ENCODE measurements around the gene RHBG.
"Not testable (repeated sequence)": the region's sequence is repeated elsewhere in the genome, so short reads cannot be mapped to it uniquely, and the experiment has no call there.

RHBG gene

GRCh38 chr1:156337888-156338179 lies 31.2 kb upstream of the RHBG start:
- no peak for TF ChIP-seq MYC (IDR thresholded peaks at IDR 0.05; ENCODE audit: low read depth, low read length)
- no peak for TF ChIP-seq CTCF (IDR thresholded peaks at IDR 0.05; ENCODE audit: low read depth, low read length)
- no peak; the same call in 1 of the 2 replicates for TF ChIP-seq MAX (IDR thresholded peaks at IDR 0.05; ENCODE audit: low read depth, low read length)
- TF ChIP-seq POLR2A (IDR thresholded peaks at IDR 0.05; ENCODE audit: extremely low read depth, insufficient read length), result no peak
- DNase-seq (ENCODE audit: low read depth), result no peak

DNA sequence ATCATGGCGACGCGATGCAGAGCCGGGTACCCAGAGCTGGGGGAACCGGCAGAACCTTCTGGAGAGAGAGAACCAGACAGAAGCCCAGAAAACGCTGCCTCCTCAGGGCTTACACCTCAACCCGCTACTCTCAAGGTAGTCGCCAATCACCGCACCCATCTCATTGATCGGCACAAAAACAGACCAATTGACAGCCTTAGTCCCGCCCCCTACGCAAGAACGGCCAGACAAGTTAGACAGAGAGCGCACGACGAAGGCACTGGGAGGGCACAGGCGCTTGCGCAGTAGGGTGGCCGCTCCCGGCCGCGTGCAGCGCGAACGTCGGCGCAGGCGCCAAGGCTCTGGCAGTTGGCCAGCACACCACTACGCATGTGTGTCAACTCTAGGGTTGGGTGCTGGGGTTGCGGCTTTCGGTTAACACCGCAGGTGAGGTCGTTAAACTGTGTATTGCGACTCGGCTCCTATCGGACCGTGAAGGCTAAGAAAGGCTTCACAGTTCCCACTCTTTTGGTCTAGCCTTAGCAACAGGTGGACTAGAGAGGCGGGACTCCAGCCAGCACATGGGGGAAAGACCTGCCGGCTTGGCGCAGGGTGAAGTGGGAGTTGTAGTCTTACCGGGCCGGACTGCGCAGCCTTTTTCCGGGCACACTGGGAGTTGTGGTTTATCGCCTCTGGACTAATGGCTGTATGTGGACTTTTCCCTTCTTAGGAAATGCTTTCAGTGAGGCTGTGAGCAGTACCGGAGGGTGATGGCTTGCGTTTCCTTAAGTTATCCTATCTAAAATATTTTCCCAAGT lies 30.6 kb upstream of the RHBG start, which contains the start of the genes CCT3 and TSACC:
TSS of gene CCT3 (minus strand) at position 113 of the 797 bp plus-strand sequence. CDS start at position 5, 108 bp downstream.
TSS of gene TSACC (plus strand) at position 347 of the 797 bp plus-strand sequence. CDS start 1,232 bp downstream, outside the sequence.
- peak; percentile 100 for DNase-seq (ENCODE audit: low read depth)
- no peak for TF ChIP-seq CTCF (IDR thresholded peaks at IDR 0.05; ENCODE audit: low read depth, low read length)
- peak; percentile 93 for TF ChIP-seq MYC (IDR thresholded peaks at IDR 0.05; ENCODE audit: low read depth, low read length)
- peak; percentile 90 for TF ChIP-seq MAX (IDR thresholded peaks at IDR 0.05; ENCODE audit: low read depth, low read length)
- peak; percentile 94 for TF ChIP-seq POLR2A (IDR thresholded peaks at IDR 0.05; ENCODE audit: extremely low read depth, insufficient read length)
- H3K4me3 ChIP-seq (ENCODE audit: low read depth, low read length), result peak within 1 kb of the TSS; percentile 99

More at GRCh38 chr1:156337888-156338179, 31.2 kb upstream of the RHBG start:
- peak overlapping the region; percentile 99 for H3K4me3 ChIP-seq (ENCODE audit: low read depth, low read length)

- TF ChIP-seq CTCF (IDR thresholded peaks at IDR 0.05; ENCODE audit: low read depth, low read length) (no peak), POLR2A (IDR thresholded peaks at IDR 0.05; ENCODE audit: extremely low read depth, insufficient read length) (no peak), MAX (IDR thresholded peaks at IDR 0.05; ENCODE audit: low read depth, low read length) (no peak), MYC (IDR thresholded peaks at IDR 0.05; ENCODE audit: low read depth, low read length) (no peak)
- no peak overlapping the region for H3K4me3 ChIP-seq (ENCODE audit: low read depth, low read length)
- DNase-seq (ENCODE audit: low read depth), result no peak
These were observed 26.6 kb upstream of the RHBG start for GRCh38 chr1:156342166-156342955.

- no peak overlapping the region for H3K4me3 ChIP-seq (ENCODE audit: low read depth, low read length)
- DNase-seq (ENCODE audit: low read depth), result no peak
- TF ChIP-seq CTCF (IDR thresholded peaks at IDR 0.05; ENCODE audit: low read depth, low read length) (no peak), POLR2A (IDR thresholded peaks at IDR 0.05; ENCODE audit: extremely low read depth, insufficient read length) (no peak), MYC (IDR thresholded peaks at IDR 0.05; ENCODE audit: low read depth, low read length) (no peak), MAX (IDR thresholded peaks at IDR 0.05; ENCODE audit: low read depth, low read length) (no peak)
These were observed 24.6 kb upstream of the RHBG start for GRCh38 chr1:156344409-156344808.

GRCh38 chr1:156346035-156346434 lies 23.0 kb upstream of the RHBG start:
- not testable (repeated sequence) for DNase-seq (ENCODE audit: low read depth); H3K4me3 ChIP-seq (ENCODE audit: low read depth, low read length)

DNA sequence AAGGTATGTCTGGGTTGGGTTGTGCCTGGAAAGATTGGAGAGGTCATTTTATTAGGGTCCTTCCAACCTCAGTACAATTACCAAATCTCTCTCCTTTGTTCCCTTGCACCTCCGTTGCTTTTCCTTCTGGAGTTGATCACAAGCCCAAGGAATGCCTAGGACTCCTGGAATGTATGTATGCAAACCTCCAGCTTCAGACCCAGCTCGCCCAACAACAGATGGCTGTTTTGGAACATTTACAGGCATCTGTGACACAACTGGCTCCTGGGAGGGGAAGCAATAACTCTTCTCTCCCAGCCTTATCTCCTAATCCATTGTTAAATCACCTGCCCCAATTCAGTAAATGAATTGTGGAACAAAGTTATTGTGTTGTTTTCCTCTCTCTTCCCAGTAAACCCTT lies 22.4 kb upstream of the RHBG start:
- no peak for TF ChIP-seq MYC (IDR thresholded peaks at IDR 0.05; ENCODE audit: low read depth, low read length)
- no peak for TF ChIP-seq MAX (IDR thresholded peaks at IDR 0.05; ENCODE audit: low read depth, low read length)
- TF ChIP-seq POLR2A (IDR thresholded peaks at IDR 0.05; ENCODE audit: extremely low read depth, insufficient read length), result no peak
- no peak for TF ChIP-seq CTCF (IDR thresholded peaks at IDR 0.05; ENCODE audit: low read depth, low read length)
- DNase-seq (ENCODE audit: low read depth), result no peak

More for the DNA sequence above, 22.4 kb upstream of the RHBG start:
- H3K4me3 ChIP-seq (ENCODE audit: low read depth, low read length), result no peak overlapping the region

All from NB4 (cell line).